ENCODE results near the gene CDYL. TPM values are rescaled to one million over a fixed set of nuclear protein-coding genes. Genes with fewer than 3 reads are reported as not detected.

The CDYL gene
- total RNA-seq, 2 experiments from 2014 or later = 31.1 to 31.2 TPM

DNA sequence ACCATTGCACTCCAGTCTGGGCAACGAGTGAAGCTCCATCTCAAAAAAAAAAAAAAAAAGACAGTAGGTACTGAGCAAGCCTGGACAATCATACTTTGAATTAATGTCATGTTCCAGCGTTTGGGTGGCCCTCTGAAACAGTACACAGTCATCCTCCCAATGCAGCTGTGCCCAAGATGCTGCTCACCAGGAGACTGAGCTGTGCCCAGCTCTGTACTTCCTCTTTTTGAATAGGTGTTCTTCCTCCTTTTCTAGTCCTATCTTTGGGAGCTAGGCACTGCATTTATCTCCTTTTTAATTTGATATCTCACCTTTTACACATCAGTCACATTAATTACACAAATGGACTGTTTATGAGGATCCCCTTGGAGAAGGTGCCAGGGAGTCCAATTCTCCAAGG is 126.2 kb downstream of the CDYL start:
- Mint-ChIP-seq H3K36me3 (ENCODE audit: low read depth) (peaks cover 22% of the 10 kb centered on the region), H3K4me1 (ENCODE audit: low read depth) (peaks cover 25% of the 10 kb centered on the region), H3K27me3 (no peaks in the 10 kb centered on the region), H3K9me3 (no peaks in the 10 kb centered on the region), H3K4me3 (no peak overlapping the region), H3K27ac (no peak overlapping the region)
- ChIA-PET CTCF (no interaction called here), POLR2A (no interaction called here)
- TF ChIP-seq, protein P1, sequence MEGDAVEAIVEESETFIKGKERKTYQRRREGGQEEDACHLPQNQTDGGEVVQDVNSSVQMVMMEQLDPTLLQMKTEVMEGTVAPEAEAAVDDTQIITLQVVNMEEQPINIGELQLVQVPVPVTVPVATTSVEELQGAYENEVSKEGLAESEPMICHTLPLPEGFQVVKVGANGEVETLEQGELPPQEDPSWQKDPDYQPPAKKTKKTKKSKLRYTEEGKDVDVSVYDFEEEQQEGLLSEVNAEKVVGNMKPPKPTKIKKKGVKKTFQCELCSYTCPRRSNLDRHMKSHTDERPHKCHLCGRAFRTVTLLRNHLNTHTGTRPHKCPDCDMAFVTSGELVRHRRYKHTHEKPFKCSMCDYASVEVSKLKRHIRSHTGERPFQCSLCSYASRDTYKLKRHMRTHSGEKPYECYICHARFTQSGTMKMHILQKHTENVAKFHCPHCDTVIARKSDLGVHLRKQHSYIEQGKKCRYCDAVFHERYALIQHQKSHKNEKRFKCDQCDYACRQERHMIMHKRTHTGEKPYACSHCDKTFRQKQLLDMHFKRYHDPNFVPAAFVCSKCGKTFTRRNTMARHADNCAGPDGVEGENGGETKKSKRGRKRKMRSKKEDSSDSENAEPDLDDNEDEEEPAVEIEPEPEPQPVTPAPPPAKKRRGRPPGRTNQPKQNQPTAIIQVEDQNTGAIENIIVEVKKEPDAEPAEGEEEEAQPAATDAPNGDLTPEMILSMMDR (IDR thresholded peaks at IDR 0.05) = no peak
- ATAC-seq (no peak), DNase-seq (no peak)
- intact Hi-C loops (cut with micrococcal nuclease) = no loop called here

DNA sequence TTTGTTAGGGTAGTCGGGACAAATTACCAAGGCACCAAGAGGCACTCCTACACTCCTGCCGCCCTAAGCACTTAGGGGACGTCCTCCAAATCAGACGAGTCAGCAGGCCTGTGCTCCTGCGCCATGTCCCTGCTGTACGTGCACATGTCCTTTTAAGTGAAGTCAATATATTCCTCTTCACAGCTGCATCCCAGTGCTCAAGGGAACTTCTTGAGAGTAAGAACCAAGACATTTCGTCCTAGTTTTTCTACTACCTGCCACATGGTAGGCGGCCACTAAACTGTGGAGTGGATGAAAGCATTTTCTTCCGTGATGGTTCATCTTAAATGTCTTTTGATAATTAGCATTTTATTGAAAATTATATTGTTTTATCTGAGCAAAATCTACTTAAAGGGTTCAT is 126.9 kb downstream of the CDYL start:
- TF ChIP-seq, protein P1 (IDR thresholded peaks at IDR 0.05) = no peak
- peaks cover 32% of the 10 kb centered on the region for H3K4me1 Mint-ChIP-seq (ENCODE audit: low read depth)
- CTCF ChIA-PET = no interaction called here
- no peaks in the 10 kb centered on the region for H3K9me3 Mint-ChIP-seq
- no peak for ATAC-seq
- POLR2A ChIA-PET = no interaction called here
- intact Hi-C loops (cut with micrococcal nuclease) = no loop called here
- peaks cover 18% of the 10 kb centered on the region for H3K36me3 Mint-ChIP-seq (ENCODE audit: low read depth)
- H3K27me3 Mint-ChIP-seq = no peaks in the 10 kb centered on the region
- H3K27ac Mint-ChIP-seq = no peak overlapping the region
- no peak overlapping the region for H3K4me3 Mint-ChIP-seq
- DNase-seq = no peak

DNA sequence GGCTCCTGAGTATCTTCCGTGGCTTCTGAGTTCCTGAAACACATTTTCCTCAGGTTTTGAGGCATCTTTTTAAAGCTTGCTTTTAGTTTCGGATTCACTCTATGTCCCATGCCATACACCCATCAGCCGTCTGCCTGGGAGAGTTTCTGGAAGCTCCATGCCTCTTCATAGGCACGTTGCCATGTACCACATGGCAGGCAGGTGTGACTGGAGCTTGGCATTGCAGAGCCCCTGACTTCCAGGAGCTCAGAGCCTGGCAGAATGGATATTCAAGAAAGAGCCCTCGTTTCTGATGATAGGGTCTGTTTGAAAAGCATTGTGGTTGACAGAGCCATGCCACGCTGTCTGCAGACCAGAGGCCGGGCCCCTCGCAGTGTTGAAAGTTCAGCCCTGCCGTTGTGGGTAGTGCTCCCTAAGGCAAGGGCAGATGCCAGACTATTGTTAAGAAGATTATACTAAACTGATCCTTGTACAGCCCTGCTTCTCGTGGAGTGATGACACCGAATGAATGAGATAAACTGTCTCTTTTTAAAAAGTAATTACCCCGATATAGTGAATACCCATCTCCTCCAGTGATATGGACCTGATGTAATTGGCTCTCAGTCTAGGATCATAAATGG is 127.7 kb downstream of the CDYL start:
- intact Hi-C loops (cut with micrococcal nuclease) = no loop called here
- CTCF ChIA-PET = interaction anchor here (0.6 kb wide), 1 partner anchor 1104 kb away, joined by 3 read pairs; no protein-coding TSS in a partner anchor
- ATAC-seq (no peak), DNase-seq (no peak)
- H3K36me3 Mint-ChIP-seq (ENCODE audit: low read depth) = peaks cover 14% of the 10 kb centered on the region
- H3K4me1 Mint-ChIP-seq (ENCODE audit: low read depth) = peaks cover 38% of the 10 kb centered on the region
- no peak overlapping the region for H3K27ac Mint-ChIP-seq
- H3K9me3 Mint-ChIP-seq = no peaks in the 10 kb centered on the region
- H3K4me3 Mint-ChIP-seq = no peak overlapping the region
- POLR2A ChIA-PET = no interaction called here
- TF ChIP-seq, protein P1 (IDR thresholded peaks at IDR 0.05) = no peak
- no peaks in the 10 kb centered on the region for H3K27me3 Mint-ChIP-seq

DNA sequence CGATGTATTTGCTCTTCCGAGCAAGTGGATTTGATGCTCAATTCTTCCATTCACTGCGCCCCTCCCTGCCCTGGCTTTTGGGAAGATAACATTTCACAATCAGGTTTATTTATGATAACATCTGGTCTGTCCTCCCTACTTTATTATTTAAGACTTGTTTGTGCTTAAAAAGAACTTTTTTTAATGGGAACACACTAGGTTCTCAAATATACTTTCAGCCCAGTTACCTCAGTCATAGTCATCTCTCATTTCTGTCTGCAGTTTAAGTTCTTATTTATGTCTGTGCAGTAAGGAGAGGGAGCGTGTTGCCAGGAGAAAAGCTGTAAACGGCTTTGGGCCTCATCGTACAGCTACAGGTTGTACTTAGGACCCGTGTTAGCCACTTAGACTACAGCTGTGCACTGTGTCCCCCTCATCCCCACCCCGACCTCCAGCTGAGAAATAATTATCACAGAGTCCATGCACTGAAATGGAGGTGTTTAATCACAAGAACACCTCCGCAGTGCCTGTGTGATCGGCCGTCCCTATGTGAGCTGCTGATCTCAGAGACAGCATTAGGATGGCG is 128.3 kb downstream of the CDYL start:
- H3K4me3 Mint-ChIP-seq = no peak overlapping the region
- ChIA-PET POLR2A (no interaction called here), CTCF (no interaction called here)
- H3K27me3 Mint-ChIP-seq = no peaks in the 10 kb centered on the region
- H3K4me1 Mint-ChIP-seq (ENCODE audit: low read depth) = peaks cover 38% of the 10 kb centered on the region
- DNase-seq (no peak), ATAC-seq (no peak)
- no peaks in the 10 kb centered on the region for H3K9me3 Mint-ChIP-seq
- peaks cover 8% of the 10 kb centered on the region for H3K36me3 Mint-ChIP-seq (ENCODE audit: low read depth)
- intact Hi-C loops (cut with micrococcal nuclease) = no loop called here
- TF ChIP-seq, protein P1 (IDR thresholded peaks at IDR 0.05) = no peak
- H3K27ac Mint-ChIP-seq = no peak overlapping the region

DNA sequence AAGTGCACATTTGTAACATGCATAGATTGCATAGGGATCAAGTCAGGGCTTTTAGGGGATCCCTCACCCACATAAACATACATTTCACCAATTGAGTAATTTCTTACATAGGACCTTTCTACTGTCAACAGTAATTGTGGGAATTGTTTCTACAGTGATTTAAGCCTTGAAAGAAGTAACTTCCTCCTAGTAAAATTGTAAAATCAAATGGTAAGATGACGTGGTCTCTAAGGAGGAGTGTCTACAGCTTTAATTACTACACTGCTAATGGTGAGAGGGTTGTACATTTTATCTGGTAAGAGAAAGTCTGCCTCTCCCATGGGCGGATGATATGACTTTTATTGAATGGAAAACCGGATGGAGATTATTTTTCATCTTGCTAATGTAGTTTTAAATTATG is 129.6 kb downstream of the CDYL start:
- intact Hi-C loops (cut with micrococcal nuclease) = no loop called here
- CTCF ChIA-PET = interaction anchor here (2.6 kb wide), 1 partner anchor 29 kb away, joined by 8 read pairs; no protein-coding TSS in a partner anchor
- DNase-seq = no peak
- Mint-ChIP-seq H3K4me1 (ENCODE audit: low read depth) (peaks cover 41% of the 10 kb centered on the region), H3K36me3 (ENCODE audit: low read depth) (peaks cover 9% of the 10 kb centered on the region), H3K9me3 (no peaks in the 10 kb centered on the region), H3K27ac (peak overlapping the region; percentile 84), H3K4me3 (peak overlapping the region; percentile 65), H3K27me3 (no peaks in the 10 kb centered on the region)
- TF ChIP-seq, protein P1 (IDR thresholded peaks at IDR 0.05) = no peak
- POLR2A ChIA-PET = interaction anchor here (0.5 kb wide), 1 partner anchor 1714 kb away, joined by 3 read pairs; no protein-coding TSS in a partner anchor
- no peak for ATAC-seq

Data from activated CD8-positive, alpha-beta T cell treated with anti-CD3 and anti-CD28 coated beads for 36 hours (primary cell).